KMS-11 (cell line): ENCODE results near the gene PLCXD1.

Experiments used
- H2AFZ ChIP-seq: fragments of 200-600 bp; sonication (generic); 2 replicates; pipeline ENCODE4 v1.6.1; 2016; ENCODE audit warnings: antibody characterized with exemption, mixed run types, low read depth
- H3K27ac ChIP-seq: fragments of 200-600 bp; sonication (generic); 2 replicates; pipeline ENCODE4 v1.6.1; 2016; ENCODE audit warnings: mild to moderate bottlenecking, mixed run types
- H3K27me3 ChIP-seq: fragments of 200-600 bp; sonication (generic); 2 replicates; pipeline ENCODE4 v1.6.1; 2017; ENCODE audit warnings: mild to moderate bottlenecking, low read depth, mixed run types, moderate library complexity; ENCODE audit not compliant: insufficient read depth
- H3K36me3 ChIP-seq: fragments of 200-600 bp; sonication (generic); 2 replicates; pipeline ENCODE4 v1.6.1; 2017; ENCODE audit warnings: mild to moderate bottlenecking, mixed run types; ENCODE audit not compliant: insufficient read depth
- H3K4me1 ChIP-seq: fragments of 200-600 bp; sonication (generic); 2 replicates; pipeline ENCODE4 v1.6.1; 2016; ENCODE audit warnings: mild to moderate bottlenecking, low read depth, mixed run types; ENCODE audit not compliant: poor library complexity, severe bottlenecking
- H3K4me2 ChIP-seq: fragments of 200-600 bp; sonication (generic); 2 replicates; pipeline ENCODE4 v1.7.0; 2016; ENCODE audit warnings: mild to moderate bottlenecking, mixed run types
- H3K4me3 ChIP-seq: fragments of 200-600 bp; sonication (generic); IDR thresholded peaks from 2 replicates; pipeline ENCODE4 v1.6.1; 2017; ENCODE audit warnings: low read depth, low read length, mixed read lengths; ENCODE audit not compliant: insufficient read depth
- H3K79me2 ChIP-seq: fragments of 200-600 bp; sonication (generic); 2 replicates; pipeline ENCODE4 v1.6.1; 2016; ENCODE audit warnings: low read depth, mixed run types; ENCODE audit not compliant: insufficient read depth
- H3K9ac ChIP-seq: fragments of 200-600 bp; sonication (generic); 2 replicates; pipeline ENCODE4 v1.6.1; 2016; ENCODE audit warnings: mild to moderate bottlenecking, mixed run types
- H4K20me1 ChIP-seq: fragments of 200-600 bp; sonication (generic); 2 replicates; pipeline ENCODE4 v1.6.1; 2016; ENCODE audit warnings: mild to moderate bottlenecking, mixed run types; ENCODE audit not compliant: insufficient read depth
- TF ChIP-seq, protein P1 (sequence below): fragments of 200-600 bp; sonication (generic); conservative IDR thresholded peaks from 2 replicates; pipeline ENCODE4 v1.6.1; 2017; ENCODE audit warnings: low read depth, mild to moderate bottlenecking, antibody characterized with exemption, low read length, moderate library complexity, mixed read lengths

PLCXD1 gene

DNA sequence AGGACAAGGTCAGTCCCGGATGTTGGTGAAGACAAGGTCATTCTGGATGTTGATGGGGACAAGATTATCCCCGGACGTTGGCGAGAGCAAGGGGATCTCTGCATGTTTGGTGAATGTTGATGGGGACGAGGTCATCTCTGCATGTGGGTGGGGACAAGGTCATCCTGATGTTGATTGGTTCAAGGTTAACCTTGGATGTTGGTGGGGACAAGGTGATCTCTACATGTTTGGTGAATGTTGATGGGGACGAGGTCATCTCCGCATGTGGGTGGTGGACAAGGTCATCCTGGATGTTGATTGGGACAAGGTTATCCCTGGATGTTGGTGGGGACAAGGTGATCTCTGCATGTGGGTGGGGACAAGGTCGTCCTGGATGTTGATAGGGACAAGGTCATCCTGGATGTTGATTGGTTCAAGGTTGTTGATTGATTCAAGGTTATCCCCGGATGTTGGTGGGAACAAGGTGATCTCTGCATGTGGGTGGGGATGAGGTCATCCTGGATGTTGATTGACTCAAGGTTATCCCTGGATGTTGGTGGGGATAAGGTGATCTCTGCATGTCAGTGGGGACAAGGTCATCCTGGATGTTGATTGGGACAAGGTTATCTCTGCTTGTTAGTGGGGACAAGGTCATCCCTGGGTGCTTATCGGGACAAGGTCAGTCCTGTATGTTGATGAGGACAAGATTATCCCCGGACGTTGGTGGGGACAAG, 28.8 kb upstream of the PLCXD1 start:
- Histone ChIP-seq H4K20me1 (no peaks in the 10 kb centered on the region), H3K4me2 (no peak overlapping the region), H3K4me1 (no peaks in the 10 kb centered on the region), H2AFZ (no peak overlapping the region), H3K9ac (no peak overlapping the region), H3K4me3 (no peak overlapping the region), H3K27me3 (no peaks in the 10 kb centered on the region), H3K79me2 (no peaks in the 10 kb centered on the region), H3K36me3 (no peaks in the 10 kb centered on the region), H3K27ac (no peak overlapping the region)
- TF ChIP-seq, protein P1, sequence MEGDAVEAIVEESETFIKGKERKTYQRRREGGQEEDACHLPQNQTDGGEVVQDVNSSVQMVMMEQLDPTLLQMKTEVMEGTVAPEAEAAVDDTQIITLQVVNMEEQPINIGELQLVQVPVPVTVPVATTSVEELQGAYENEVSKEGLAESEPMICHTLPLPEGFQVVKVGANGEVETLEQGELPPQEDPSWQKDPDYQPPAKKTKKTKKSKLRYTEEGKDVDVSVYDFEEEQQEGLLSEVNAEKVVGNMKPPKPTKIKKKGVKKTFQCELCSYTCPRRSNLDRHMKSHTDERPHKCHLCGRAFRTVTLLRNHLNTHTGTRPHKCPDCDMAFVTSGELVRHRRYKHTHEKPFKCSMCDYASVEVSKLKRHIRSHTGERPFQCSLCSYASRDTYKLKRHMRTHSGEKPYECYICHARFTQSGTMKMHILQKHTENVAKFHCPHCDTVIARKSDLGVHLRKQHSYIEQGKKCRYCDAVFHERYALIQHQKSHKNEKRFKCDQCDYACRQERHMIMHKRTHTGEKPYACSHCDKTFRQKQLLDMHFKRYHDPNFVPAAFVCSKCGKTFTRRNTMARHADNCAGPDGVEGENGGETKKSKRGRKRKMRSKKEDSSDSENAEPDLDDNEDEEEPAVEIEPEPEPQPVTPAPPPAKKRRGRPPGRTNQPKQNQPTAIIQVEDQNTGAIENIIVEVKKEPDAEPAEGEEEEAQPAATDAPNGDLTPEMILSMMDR, result no peak

- Histone ChIP-seq H2AFZ (no peak overlapping the region), H3K4me2 (no peak overlapping the region), H3K79me2 (no peaks in the 10 kb centered on the region), H4K20me1 (no peaks in the 10 kb centered on the region), H3K4me3 (no peak overlapping the region), H3K4me1 (no peaks in the 10 kb centered on the region), H3K27ac (no peak overlapping the region), H3K36me3 (no peaks in the 10 kb centered on the region), H3K9ac (no peak overlapping the region), H3K27me3 (no peaks in the 10 kb centered on the region)
- TF ChIP-seq, protein P1, result no peak
Observed at GRCh38 chrX:252957-253291, 28.3 kb upstream of the PLCXD1 start.

DNA sequence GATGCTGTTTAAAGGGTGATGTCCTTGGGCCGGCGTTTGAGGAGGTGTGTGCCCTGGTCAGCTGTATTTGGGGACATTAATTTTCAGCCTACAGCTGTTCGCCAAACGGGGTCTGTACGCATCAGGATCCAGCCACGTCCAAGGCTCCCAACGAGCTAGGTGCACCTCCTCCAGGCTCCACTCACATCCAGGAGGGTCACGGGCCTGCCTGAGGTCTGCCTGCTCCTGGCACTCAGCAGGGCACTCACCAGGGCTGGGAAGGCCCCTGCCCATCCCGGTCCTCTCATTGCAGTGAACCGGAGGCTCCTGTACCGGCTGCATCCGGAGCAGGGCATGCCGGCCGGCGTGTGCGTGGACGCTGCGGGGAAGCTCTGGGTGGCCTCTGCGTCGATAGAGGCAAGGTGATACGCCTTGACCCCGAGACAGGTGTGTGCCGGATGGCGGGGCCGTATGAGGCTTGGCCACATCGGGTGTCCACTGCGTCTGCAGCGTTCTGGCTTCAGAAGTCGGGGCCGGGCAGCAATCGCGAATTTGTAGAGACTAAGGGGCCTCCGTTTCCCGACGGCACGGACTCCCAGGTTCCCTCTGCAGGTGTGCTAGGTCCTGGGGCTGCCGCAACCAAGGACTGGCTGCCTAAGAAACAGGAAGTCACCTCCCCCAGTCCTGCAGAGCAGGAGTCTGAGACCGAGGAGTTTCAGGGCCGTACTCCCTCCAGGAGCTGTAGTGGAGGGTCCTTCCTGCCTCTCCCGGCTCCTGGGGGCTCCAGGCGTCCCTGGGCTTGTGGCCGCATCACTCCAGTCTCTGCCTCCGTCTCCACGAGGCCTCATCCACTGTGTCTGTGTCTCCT, 27.5 kb upstream of the PLCXD1 start:
- Histone ChIP-seq H3K27me3 (no peaks in the 10 kb centered on the region), H3K4me1 (no peaks in the 10 kb centered on the region), H3K4me2 (no peak overlapping the region), H2AFZ (no peak overlapping the region), H3K36me3 (no peaks in the 10 kb centered on the region), H3K4me3 (no peak overlapping the region), H3K9ac (no peak overlapping the region), H4K20me1 (no peaks in the 10 kb centered on the region), H3K27ac (no peak overlapping the region), H3K79me2 (no peaks in the 10 kb centered on the region)
- TF ChIP-seq, protein P1, result no peak

GRCh38 chrX:254630-255215, 26.5 kb upstream of the PLCXD1 start:
- Histone ChIP-seq H3K4me1 (no peaks in the 10 kb centered on the region), H3K4me2 (no peak overlapping the region), H2AFZ (no peak overlapping the region), H3K9ac (no peak overlapping the region), H3K36me3 (no peaks in the 10 kb centered on the region), H3K27me3 (no peaks in the 10 kb centered on the region), H3K27ac (no peak overlapping the region), H4K20me1 (no peaks in the 10 kb centered on the region), H3K4me3 (no peak overlapping the region), H3K79me2 (no peaks in the 10 kb centered on the region)
- TF ChIP-seq, protein P1, result no peak
